Stimulated activated CD8-positive, alpha-beta memory T cell treated with anti-CD3 and anti-CD28 coated beads, Interleukin-12 subunit alpha, Interleukin-12 subunit beta, amount 100 ng/mL, for 1 hour (primary cell): ENCODE results near the gene FBXO8.
A peak's percentile ranks its signal among the peaks of the same experiment; 100 is the strongest.
"Not testable (repeated sequence)": the region's sequence is repeated elsewhere in the genome, so short reads cannot be mapped to it uniquely, and the experiment has no call there.

Source experiments
- DNase-seq: peaks from one replicate; pipeline ENCODE4 v3.0.0-alpha.2; 2020; ENCODE audit warnings: low read depth

Gene FBXO8, protein sequence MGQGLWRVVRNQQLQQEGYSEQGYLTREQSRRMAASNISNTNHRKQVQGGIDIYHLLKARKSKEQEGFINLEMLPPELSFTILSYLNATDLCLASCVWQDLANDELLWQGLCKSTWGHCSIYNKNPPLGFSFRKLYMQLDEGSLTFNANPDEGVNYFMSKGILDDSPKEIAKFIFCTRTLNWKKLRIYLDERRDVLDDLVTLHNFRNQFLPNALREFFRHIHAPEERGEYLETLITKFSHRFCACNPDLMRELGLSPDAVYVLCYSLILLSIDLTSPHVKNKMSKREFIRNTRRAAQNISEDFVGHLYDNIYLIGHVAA

DNA sequence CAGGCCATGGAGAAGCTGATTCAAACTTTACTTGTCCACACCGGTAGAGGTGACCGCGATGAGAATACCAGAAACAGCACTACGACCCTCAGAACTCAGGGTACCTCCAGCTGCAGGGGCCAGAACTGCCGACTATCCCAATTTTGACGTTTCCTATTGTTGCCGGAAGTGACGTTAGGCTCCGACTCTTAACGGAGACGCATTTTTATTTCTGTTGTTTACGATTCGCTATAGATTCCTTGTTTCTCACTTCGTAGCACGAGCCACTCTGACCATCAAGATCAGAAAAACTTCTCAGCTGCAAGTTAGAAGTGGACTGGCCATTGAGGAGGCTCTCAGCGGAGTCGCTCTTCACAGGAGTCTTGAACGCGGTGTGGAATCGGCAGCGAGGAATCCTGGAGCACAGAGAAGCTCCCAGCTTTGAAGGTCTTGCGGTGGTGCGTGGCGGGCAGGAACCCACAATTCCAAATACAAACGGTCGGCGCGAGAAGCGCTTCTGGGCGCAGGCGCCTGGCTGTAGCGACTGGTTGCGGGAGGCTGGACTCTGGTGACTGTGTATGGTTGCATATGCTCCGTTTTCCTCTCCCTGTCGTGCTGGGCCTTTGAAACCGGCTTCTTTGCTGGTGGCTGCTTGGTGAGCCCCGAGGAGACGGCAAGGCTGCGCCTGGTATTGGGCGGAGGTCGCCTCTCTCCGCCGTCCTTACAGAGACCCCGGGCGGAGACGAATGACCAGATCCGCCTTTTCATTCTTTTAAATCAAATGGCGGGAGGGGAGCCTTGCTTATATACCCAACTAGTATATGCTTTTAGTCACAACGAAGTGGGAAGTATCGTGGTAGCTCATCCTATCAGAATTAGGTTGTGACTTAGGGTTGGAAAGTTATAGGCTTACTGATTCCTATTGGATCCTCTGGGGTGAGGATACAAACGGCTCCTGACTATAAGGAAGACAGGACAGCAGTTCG, at the start of gene FBXO8, which contains the start of gene CEP44:
TSS of gene FBXO8 (minus strand) at position 161 of the 965 bp plus-strand sequence. CDS start 20,575 bp downstream, outside the sequence.
TSS of gene CEP44 (plus strand) at position 405 of the 965 bp plus-strand sequence. CDS start 15,211 bp downstream, outside the sequence.
- peak; percentile 48 for DNase-seq

DNA sequence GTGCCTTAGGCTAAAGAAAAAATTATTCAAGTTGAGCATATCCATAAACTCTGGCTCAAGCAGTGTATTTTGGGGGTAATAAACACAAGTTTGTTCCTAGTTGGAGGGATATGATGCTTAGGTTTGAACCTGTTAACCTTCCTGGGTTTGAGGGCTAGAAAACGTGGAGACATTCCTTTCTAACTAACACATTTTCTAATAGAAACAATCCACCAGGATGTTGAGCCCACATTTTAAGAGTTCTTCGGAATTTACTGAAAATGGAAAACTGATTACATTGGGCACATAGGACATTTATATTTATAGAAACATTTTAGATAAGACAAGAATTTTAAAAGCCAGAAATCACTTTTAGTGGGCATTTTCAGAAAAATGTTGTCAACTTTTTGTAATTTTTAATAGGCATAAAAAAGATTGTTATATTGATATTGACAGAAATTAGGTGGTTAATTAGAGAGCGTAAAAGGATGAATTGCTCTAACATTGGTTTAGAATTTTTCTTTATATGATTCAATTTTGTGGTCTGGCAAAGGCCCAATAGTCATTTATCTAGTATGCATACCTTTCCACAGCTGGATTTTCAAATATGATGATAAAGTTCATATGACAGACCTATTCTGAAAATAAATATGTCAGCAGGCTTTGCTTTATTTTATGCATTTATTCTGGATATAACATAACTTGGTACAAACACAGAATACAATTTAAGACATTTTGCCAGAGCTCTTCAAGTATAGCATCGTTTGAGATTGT, 49.5 kb upstream of the FBXO8 start:
- no peak for DNase-seq

DNA sequence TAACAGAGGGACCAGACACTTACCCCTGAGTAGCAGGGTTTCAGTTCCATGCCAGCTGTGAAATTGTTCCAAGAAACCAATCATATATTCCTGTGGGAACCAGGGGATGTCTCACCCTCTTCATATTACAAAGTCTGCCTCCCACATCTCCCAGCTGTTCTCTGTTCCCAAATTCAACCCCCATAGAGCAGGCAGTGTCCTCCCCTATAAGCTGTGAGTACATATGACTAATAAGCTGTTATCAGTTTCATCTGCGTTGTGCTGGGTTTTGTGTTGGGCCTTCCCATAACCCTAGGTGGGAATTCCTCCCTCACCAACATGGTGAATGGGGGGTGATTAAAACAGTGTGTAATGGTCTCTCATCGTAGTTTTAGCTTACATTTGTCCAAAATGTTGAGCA, 41.3 kb upstream of the FBXO8 start:
- no peak for DNase-seq

- no peak for DNase-seq
These were observed 40.8 kb upstream of the FBXO8 start for GRCh38 chr4:174324236-174324635.

DNA sequence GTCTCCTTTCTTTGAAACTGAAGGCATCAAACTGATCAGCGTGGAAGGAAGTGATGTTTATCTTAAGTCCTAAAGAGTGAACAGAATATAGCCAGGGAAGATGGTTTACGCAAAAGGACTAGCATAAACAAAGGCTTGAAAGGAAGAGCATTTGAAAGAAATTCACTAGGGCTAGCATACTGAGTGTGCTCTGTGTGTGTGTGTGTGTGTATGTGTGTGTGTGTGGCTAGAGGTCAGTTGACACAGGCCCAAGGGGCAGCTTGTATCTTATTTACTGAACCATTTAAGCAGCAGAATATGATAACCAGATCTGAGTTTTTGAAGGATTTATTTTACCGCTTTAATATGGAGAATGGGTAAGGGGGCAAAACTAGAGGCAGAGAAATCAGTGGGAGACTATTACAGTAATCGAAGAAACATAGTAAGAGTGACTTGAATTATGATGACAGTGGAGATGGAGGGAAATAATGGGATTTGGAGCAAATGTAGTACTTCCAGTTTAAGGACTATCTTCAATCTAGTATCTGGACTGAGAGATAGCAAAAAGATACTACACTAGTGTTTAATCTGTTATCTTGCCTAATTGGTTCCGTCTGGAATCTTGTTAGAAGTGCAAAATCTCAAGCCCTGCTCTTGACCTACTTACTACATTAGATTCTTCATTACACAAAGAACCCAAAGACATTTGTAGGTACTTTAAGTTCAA, 37.2 kb upstream of the FBXO8 start:
- DNase-seq, result no peak

DNA sequence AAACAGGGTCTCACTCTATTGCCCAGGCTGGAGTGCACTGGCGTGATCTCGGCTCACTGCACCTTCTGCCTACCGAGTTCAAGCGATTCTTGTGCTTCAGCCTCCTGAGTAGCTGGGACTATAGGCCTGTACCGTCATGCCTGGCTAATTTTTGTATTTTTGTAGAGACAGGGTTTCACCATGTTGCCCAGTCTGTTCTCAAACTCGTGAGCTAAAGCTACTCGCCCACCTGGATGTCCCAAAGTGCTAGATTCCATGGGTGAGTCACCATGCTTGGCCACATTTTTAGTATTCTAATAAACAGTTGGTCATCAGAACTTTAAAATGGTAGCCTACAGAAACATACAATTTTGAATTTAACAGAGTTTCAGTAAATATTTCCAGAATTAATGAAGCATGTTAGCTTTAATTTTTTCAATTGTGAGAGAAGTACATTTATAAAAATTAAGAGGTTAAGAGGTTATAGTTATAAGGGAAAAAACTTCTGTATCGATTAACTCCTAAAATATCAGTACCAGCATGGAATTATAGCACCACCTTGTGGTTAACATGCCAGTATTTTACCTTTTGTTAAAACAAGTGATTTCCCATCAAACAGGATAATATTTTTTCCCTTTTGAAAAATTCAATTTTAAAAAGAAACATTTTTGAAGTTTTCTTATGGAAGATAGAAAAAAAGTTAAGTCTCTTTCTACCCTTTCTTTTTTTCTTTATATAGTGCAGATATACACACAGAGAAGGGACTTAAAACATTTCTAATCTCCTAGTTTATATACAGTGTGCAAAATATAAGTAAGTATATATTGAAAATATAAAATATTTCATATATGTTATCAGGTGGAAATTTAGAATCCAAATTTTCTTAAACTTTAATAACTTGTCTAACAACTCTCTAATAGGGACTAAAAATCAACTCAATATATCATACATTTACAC, 35.6 kb upstream of the FBXO8 start:
- DNase-seq, result no peak

DNA sequence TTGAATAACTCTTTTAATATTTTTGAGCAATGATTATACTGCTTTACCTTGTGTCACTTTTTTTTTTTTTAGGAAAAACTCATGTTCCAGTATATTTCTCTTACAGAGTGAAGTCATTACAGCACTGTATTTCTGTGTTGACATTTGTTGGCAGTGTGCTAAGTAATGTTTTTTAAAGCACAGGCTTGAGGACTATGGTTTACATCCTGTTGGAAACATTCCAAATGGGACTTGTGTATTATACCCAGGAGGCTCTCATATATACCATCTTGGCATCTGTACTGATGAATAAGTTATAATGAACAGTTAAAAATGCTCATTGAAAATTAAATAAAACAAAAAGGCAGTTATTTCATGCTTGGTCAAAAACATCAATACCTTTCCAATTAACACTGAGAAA, 34.1 kb upstream of the FBXO8 start:
- DNase-seq, result no peak

GRCh38 chr4:174316954-174317353, 33.5 kb upstream of the FBXO8 start:
- DNase-seq, result no peak

GRCh38 chr4:174316546-174316945, 33.1 kb upstream of the FBXO8 start:
- no peak for DNase-seq

GRCh38 chr4:174314770-174315169, 31.3 kb upstream of the FBXO8 start:
- no peak for DNase-seq

- no peak for DNase-seq
These were observed 30.8 kb upstream of the FBXO8 start for GRCh38 chr4:174314274-174314673.

DNA sequence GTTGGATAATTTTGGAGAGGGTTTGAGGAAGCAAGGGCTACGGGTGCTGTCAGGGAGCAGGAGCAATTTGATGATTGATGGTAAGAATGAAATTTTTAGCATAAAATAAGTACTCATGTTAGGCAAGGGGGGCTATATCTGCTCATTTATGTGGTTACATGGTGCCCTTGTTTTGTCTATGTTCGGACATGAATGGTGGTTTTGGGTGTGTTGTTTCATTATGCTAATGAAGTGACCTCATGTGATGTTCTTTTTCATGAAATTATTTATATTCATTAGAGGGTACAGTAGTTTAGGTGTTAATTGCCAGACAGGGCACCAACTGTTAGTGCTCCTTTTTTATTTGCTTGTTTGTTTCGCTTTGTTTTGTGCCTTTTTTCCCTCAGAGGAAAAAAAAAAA, 29.5 kb upstream of the FBXO8 start:
- no peak for DNase-seq

DNA sequence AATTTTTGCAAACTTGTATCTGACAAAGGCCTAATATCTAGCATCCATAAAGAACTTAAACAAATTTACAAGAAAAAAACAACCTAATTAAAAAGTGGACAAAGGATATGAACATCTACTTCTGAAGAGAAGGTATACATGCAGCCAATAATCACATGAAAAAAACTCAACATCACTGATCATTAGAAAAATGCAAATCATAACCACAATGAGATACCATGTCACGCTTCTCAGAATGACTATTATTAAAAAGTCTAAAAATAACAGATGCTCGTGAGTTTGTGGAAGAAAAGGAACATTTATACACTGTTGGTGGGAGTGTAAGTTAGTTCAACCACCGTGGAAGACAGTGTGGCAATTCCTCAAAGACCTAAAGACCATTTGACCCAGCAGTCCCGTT, 24.2 kb upstream of the FBXO8 start:
- DNase-seq, result no peak

- no peak for DNase-seq
These were observed 22.5 kb upstream of the FBXO8 start for GRCh38 chr4:174305961-174306360.

DNA sequence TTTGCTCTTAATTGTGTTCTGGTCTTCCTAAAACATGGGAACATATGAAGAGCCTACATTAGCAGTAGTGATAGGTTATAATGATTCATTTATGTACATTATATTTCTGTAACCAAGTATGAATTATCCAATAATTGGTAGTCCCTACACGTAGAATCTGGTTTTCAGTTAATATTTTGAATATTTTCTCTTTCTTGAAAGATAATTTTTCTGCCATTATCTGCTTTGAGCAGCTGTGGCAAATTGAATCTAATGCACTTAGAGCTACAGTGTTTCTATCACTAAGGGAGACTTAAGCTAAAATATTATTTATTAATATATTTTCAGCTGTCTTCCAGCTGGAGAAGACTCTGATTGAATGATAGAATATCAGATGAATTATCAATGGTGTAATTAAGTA, 21.2 kb upstream of the FBXO8 start:
- DNase-seq, result no peak

DNA sequence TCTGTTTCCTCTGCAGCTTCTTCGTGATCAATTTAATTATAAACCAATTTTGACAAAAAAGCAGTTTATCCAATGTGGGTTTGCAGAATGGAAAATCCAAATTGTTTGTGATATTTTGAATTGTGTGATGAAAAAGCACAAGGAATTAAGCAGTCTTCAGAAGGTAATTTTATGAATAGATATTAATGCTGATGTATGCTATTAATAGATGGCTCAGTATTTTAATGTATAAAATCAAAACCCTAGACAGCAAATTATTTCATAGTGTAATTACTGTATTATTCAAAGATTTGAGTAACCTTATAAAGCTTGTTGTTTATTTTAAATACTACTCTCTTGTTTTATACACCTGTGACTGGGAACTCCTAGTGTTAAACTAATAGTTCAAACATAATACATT, 20.2 kb upstream of the FBXO8 start:
- DNase-seq, result no peak

GRCh38 chr4:174295142-174295541, 11.7 kb upstream of the FBXO8 start:
- not testable (repeated sequence) for DNase-seq

DNA sequence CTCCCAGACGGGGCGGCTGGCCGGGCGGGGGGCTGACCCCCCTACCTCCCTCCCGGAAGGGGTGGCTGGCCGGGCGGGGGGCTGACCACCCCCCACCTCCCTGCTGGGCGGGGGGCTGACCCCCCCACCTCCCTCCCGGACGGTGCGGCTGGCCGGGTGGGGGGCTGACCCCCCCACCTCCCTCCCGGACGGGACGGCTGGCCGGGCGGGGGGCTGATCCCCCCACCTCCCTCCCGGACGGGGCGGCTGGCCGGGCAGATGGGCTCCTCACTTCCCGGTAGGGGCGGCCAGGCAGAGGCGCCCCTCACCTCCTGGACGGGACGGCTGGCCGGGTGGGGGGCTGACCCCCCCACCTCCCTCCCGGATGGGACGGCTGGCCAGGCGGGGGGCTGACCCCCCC, 11.2 kb upstream of the FBXO8 start:
- not testable (repeated sequence) for DNase-seq

GRCh38 chr4:174292473-174292872, 9.0 kb upstream of the FBXO8 start:
- DNase-seq, result no peak

DNA sequence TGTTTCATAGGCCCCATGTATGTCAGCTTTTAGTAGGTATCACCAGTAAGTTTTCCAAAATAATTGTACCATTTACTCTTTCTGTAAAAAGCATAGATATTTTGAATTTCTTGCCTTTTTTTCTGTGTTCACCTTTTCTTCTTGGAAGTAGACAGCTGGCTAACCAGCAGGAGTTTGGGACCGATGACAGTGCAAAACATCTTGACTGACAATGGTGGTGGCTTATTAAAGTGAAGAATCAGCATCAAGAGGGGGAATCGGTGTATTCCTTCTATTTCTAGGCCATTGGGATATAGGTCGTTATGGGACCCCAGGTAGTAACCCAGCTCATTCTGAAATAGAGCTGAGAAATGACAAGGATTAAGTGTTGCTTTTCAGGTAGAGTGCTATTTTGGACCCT, 3.4 kb upstream of the FBXO8 start:
- no peak for DNase-seq
